A673 (cell line): Measurements from ENCODE around the gene SDR42E1. TPM values are rescaled to one million over a fixed set of nuclear protein-coding genes. Genes with fewer than 3 reads are reported as not detected.

Source experiments
- BruUV-seq: library from RNA; stranded (reverse); fragments of 400-500 nt; replicated peaks from 2 replicates; lab custom pipeline; 2021; lab: Mats Ljungman, UMichigan
- CTCF ChIA-PET: fragments of 300-600 bp; sonication (Branson Sonifier 250); formaldehyde crosslinking; loops from one replicate; lab custom pipeline; 2022; ENCODE audit warnings: antibody characterized with exemption; lab: Charles Lee
- POLR2A ChIA-PET: fragments of 300-600 bp; sonication (Branson Sonifier 250); formaldehyde crosslinking; loops from one replicate; lab custom pipeline; 2022; ENCODE audit warnings: antibody characterized with exemption; ENCODE audit not compliant: low non-redundant PET; lab: Charles Lee
- DNase-seq: peaks from one replicate; pipeline ENCODE4 v3.0.0-alpha.2; 2015; ENCODE audit warnings: low spot score
- H3K27ac ChIP-seq: fragments of 200-600 bp; sonication (generic); 2 replicates; pipeline ENCODE4 v1.5.1; 2016; ENCODE audit warnings: mixed run types, low read depth, mild to moderate bottlenecking, mixed read lengths, antibody characterized with exemption, low read length; ENCODE audit not compliant: poor library complexity, severe bottlenecking
- H3K27me3 ChIP-seq: fragments of 200-600 bp; sonication (generic); replicated peaks from 2 replicates; pipeline ENCODE4 v1.6.1; 2017; ENCODE audit warnings: mixed run types, low read depth, mild to moderate bottlenecking, mixed read lengths, antibody characterized with exemption, low read length; ENCODE audit not compliant: insufficient read depth, poor library complexity
- H3K36me3 ChIP-seq: fragments of 200-600 bp; sonication (generic); 2 replicates; pipeline ENCODE4 v1.6.1; 2016; ENCODE audit warnings: mixed run types, mild to moderate bottlenecking, mixed read lengths, antibody characterized with exemption, low read length; ENCODE audit not compliant: insufficient read depth, poor library complexity, severe bottlenecking
- H3K4me1 ChIP-seq: fragments of 200-600 bp; sonication (generic); 2 replicates; pipeline ENCODE4 v1.6.1; 2017; ENCODE audit warnings: mixed run types, mild to moderate bottlenecking, mixed read lengths, antibody characterized with exemption, low read length; ENCODE audit not compliant: insufficient read depth, poor library complexity, severe bottlenecking
- H3K4me3 ChIP-seq: fragments of 200-600 bp; sonication (generic); 2 replicates; pipeline ENCODE4 v1.5.1; 2016; ENCODE audit warnings: low read depth, mixed run types, mild to moderate bottlenecking, mixed read lengths, low read length; ENCODE audit not compliant: poor library complexity, severe bottlenecking
- H3K9me3 ChIP-seq: fragments of 200-600 bp; sonication (generic); 2 replicates; pipeline ENCODE4 v1.6.1; 2016; ENCODE audit warnings: mixed run types, low read depth, mild to moderate bottlenecking, mixed read lengths, antibody characterized with exemption, low read length; ENCODE audit not compliant: poor library complexity, severe bottlenecking
- CTCF ChIP-seq: fragments of 300-800, 200-600 bp; sonication (generic); conservative IDR thresholded peaks from 2 replicates; pipeline ENCODE4 v1.5.1; 2017; ENCODE audit warnings: low read depth, mild to moderate bottlenecking, antibody characterized with exemption, low read length, moderate library complexity, mixed read lengths
- EZH2 ChIP-seq: fragments of 200-600 bp; sonication (generic); IDR thresholded peaks from 2 replicates; pipeline ENCODE4 v1.6.1; 2017; ENCODE audit warnings: borderline replicate concordance, low read depth, mild to moderate bottlenecking, mixed read lengths, antibody characterized with exemption, low read length; ENCODE audit not compliant: poor library complexity, severe bottlenecking
- intact Hi-C: fragments of 100-400 bp; cut with micrococcal nuclease; formaldehyde crosslinking; loops from one replicate; pipeline ENCODE4 v1.10.0; 2022; ENCODE audit not compliant: unreplicated experiment
- total RNA-seq: library from RNA; stranded (reverse); gene quantifications from 2 replicates; pipeline ENCODE4 v1.2.3, GENCODE V29; 2021

The SDR42E1 gene
- total RNA-seq, 1 experiment from 2014 or later: not detected

DNA sequence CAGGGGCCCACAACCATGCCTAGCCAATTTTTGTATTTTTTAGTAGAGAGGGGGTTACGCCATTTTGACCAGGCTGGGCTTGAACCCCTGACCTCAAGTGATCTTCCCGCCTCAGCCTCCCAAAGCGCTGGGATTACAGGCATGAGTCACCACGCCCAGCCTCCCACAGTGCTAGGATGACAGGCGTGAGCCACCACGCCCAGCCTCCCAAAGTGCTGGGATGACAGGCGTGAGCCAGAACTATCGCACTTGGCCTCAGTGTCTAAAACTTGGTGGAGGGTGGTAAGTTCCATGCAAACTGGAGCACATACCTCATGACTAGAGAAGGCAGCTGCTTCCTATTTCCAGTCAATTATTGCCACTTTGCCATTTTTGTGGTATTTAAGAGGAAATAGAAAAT lies 30.9 kb upstream of the SDR42E1 start:
- POLR2A ChIA-PET: no interaction called here
- intact Hi-C loops: no loop called here
- no peak for DNase-seq
- Histone ChIP-seq H3K9me3 (no peaks in the 10 kb centered on the region), H3K27ac (no peak overlapping the region), H3K27me3 (no peaks in the 10 kb centered on the region), H3K4me3 (no peak overlapping the region), H3K36me3 (no peaks in the 10 kb centered on the region), H3K4me1 (peaks cover 44% of the 10 kb centered on the region)
- no TSS peak for BruUV-seq
- TF ChIP-seq EZH2 (no peak), CTCF (no peak)
- CTCF ChIA-PET: no interaction called here

GRCh38 chr16:82041542-82041941 lies 30.3 kb upstream of the SDR42E1 start:
- TF ChIP-seq EZH2 (no peak), CTCF (no peak)
- Histone ChIP-seq H3K9me3 (no peaks in the 10 kb centered on the region), H3K27ac (no peak overlapping the region), H3K4me3 (no peak overlapping the region), H3K4me1 (peaks cover 48% of the 10 kb centered on the region), H3K27me3 (no peaks in the 10 kb centered on the region), H3K36me3 (no peaks in the 10 kb centered on the region)
- no peak for DNase-seq
- ChIA-PET CTCF (no interaction called here), POLR2A (no interaction called here)
- intact Hi-C loops: no loop called here
- BruUV-seq: no TSS peak

- Histone ChIP-seq H3K4me3 (no peak overlapping the region), H3K27ac (no peak overlapping the region), H3K4me1 (peaks cover 49% of the 10 kb centered on the region), H3K9me3 (no peaks in the 10 kb centered on the region), H3K36me3 (no peaks in the 10 kb centered on the region), H3K27me3 (no peaks in the 10 kb centered on the region)
- ChIA-PET CTCF (interaction anchor here (0.6 kb wide), 1 partner anchor 22 kb away, joined by 3 read pairs; no protein-coding TSS in a partner anchor), POLR2A (no interaction called here)
- no peak for TF ChIP-seq CTCF
- TF ChIP-seq EZH2: no peak
- DNase-seq: no peak
- intact Hi-C loops: no loop called here
- no TSS peak for BruUV-seq
Measured at GRCh38 chr16:82040296-82040695, 29.0 kb upstream of the SDR42E1 start.
